Measurements from ENCODE around the gene DNAJB2. TPM values are rescaled to one million over a fixed set of nuclear protein-coding genes. Genes with fewer than 3 reads are reported as not detected.
"Not testable (repeated sequence)": the region's sequence is repeated elsewhere in the genome, so short reads cannot be mapped to it uniquely, and the experiment has no call there.

The DNAJB2 gene
- total and polyA plus RNA-seq, 2 of the 8 experiments (the other 6 are each of a cell fraction or from before 2014, with no cell fraction given), result 21.0 to 26.3 TPM

DNA sequence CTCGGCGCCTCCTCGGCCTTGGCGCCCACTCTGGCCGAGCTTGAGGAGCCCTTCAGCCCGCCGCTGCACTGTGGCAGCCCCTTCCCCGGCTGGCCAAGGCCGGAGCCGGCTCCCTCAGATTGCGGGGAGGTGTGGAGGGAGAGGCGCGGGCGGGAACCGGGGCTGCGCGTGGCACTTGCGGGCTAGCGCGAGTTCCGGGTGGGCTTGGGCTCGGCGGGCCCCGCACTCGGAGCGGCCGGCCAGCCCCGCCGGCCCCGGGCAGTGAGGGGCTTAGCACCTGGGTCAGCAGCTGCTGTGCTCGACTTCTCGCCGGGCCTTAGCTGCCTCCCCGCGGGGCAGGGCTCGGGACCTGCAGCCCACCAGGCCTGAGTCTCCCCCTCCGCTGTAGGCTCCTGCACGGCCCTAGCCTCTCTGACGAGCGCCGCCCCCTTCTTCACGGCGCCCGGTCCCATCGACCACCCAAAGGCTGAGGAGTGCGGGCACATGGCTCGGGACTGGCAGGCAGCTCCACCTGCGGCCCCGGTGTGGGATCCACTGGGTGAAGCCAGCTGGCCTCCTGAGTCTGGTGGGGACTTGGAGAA lies 33.6 kb downstream of the DNAJB2 start:
- H3K36me3 ChIP-seq (ENCODE audit: control insufficient read depth in 2 of 4, insufficient read depth in 4 of 4, low read length in 3 of 4); H2BK20ac ChIP-seq (ENCODE audit: low read length); H2BK120ac ChIP-seq (replicated peaks; ENCODE audit: low read depth, low read length); H4K91ac ChIP-seq (replicated peaks; ENCODE audit: insufficient read length, low read length); H2BK15ac ChIP-seq (ENCODE audit: low read length); H3K56ac ChIP-seq (replicated peaks; ENCODE audit: insufficient read length, low read depth, low read length); H3K4me3 ChIP-seq (ENCODE audit: extremely low read depth in 1 of 4, insufficient read depth in 2 of 4, low read depth in 3 of 4, low read length in 4 of 4); H3K14ac ChIP-seq (ENCODE audit: insufficient read length); H4K5ac ChIP-seq (ENCODE audit: insufficient read length, low read depth, low read length); H4K20me1 ChIP-seq (replicated peaks in 1 of 2; ENCODE audit: control insufficient read depth in 1 of 2, insufficient read depth in 2 of 2, low read length in 2 of 2); H4K8ac ChIP-seq (ENCODE audit: extremely low read depth, insufficient read depth, low read length); H3K4me1 ChIP-seq (replicated peaks in 1 of 4; ENCODE audit: control insufficient read depth in 3 of 4, insufficient read depth in 4 of 4, low read length in 3 of 4); H3K9me3 ChIP-seq (ENCODE audit: insufficient read depth in 2 of 2, low read depth in 1 of 2, low read length in 1 of 2); H3K18ac ChIP-seq (ENCODE audit: extremely low read depth, low read length); FAIRE-seq; H2AK5ac ChIP-seq (ENCODE audit: low read depth, low read length); DNase-seq (ENCODE audit: low read depth in 1 of 2, low spot score in 2 of 2); H3K23ac ChIP-seq (ENCODE audit: insufficient read length); H3K79me2 ChIP-seq (ENCODE audit: control insufficient read depth in 1 of 2, insufficient read depth in 2 of 2, low read length in 2 of 2); H3K9ac ChIP-seq (replicated peaks in 1 of 4; ENCODE audit: extremely low read depth in 1 of 4, low read depth in 3 of 4, low read length in 3 of 4); H2BK5ac ChIP-seq (ENCODE audit: low read depth, low read length); H3K79me1 ChIP-seq (ENCODE audit: low read depth, low read length); H3K27ac ChIP-seq (ENCODE audit: low read depth, low read length); H3K4ac ChIP-seq (replicated peaks; ENCODE audit: insufficient read length, low read depth, low read length); H3K27me3 ChIP-seq (replicated peaks in 1 of 4; ENCODE audit: control insufficient read depth in 3 of 4, extremely low read depth in 1 of 4, insufficient read depth in 3 of 4, low read length in 3 of 4); H2BK12ac ChIP-seq (ENCODE audit: low read depth, low read length); H3K4me2 ChIP-seq (ENCODE audit: insufficient read depth in 1 of 2, low read depth in 2 of 2, low read length in 2 of 2); H2AFZ ChIP-seq (ENCODE audit: low read length): not testable (repeated sequence)
- ChIA-PET CTCF (ENCODE audit: partially characterized antibody) (interaction anchor here (0.7 to 4.3 kb wide), 10 partner anchors 12 to 283 kb away, joined by 3 to 17 read pairs (median 4); no protein-coding TSS in a partner anchor), POLR2A (ENCODE audit: partially characterized antibody) (interaction anchor here (0.6 to 2.1 kb wide), 5 partner anchors 10 to 107 kb away, joined by 3 to 6 read pairs (median 3); partner anchors contain the start of genes TUBA4A, TUBA4B and ZFAND2B)
- WGBS, 2 experiments (ENCODE audit: extremely low coverage in 1 of 2, insufficient coverage in 1 of 2, insufficient read length in 1 of 2, insufficient replicate concordance in 2 of 2, low coverage in 1 of 2, low lambda C conversion rate in 2 of 2, missing lambda C conversion rate in 1 of 2), result 93% methylated on average over 20 of the region's 49 CpGs; no CpG with 5 or more reads in 1 of the 2 experiments
- H3K23me2 ChIP-seq (ENCODE audit: low read depth, low read length), result peaks cover 11% of the 10 kb centered on the region; the same call in 1 of the 2 replicates

Measured in H1 (cell line).